Neural crest cell (in vitro differentiated cells): ENCODE data around the gene EGFL7. TPM values are rescaled to one million over a fixed set of nuclear protein-coding genes. Genes with fewer than 3 reads are reported as not detected.

Experiments used
- DNase-seq: peaks from one replicate; pipeline ENCODE4 v3.0.0; 2021; ENCODE audit warnings: low read depth, mixed read lengths, low spot score
- H3K27ac Mint-ChIP-seq: one replicate; pipeline ENCODE4 v1.8.0; 2021; ENCODE audit warnings: mild to moderate bottlenecking, mixed read lengths; ENCODE audit not compliant: unreplicated experiment
- H3K27me3 Mint-ChIP-seq: 2 replicates; pipeline ENCODE4 v1.8.0; 2021; ENCODE audit warnings: low read depth, mild to moderate bottlenecking, mixed read lengths
- H3K36me3 Mint-ChIP-seq: 2 replicates; pipeline ENCODE4 v1.8.0; 2021; ENCODE audit warnings: low read depth, mild to moderate bottlenecking, mixed read lengths
- H3K4me1 Mint-ChIP-seq: 2 replicates; pipeline ENCODE4 v1.8.0; 2021; ENCODE audit warnings: mixed read lengths
- H3K4me3 Mint-ChIP-seq: one replicate; pipeline ENCODE4 v1.8.0; 2021; ENCODE audit warnings: mild to moderate bottlenecking, mixed read lengths
- H3K9me3 Mint-ChIP-seq: 2 replicates; pipeline ENCODE4 v1.8.0; 2021; ENCODE audit warnings: mixed read lengths
- CTCF ChIP-seq: fragments of 200-600 bp; sonication (generic); conservative IDR thresholded peaks from 2 replicates; pipeline ENCODE4 v1.5.0; 2021; ENCODE audit warnings: antibody characterized with exemption, mild to moderate bottlenecking
- total RNA-seq: library from RNA; stranded (reverse); gene quantifications from 2 replicates; pipeline ENCODE4 v1.2.1, GENCODE V29; 2021

The EGFL7 gene
- total RNA-seq, 1 donor from 2014 or later = 14.1 TPM

GRCh38 chr9:136675477-136676296 is 13.0 kb downstream of the EGFL7 start:
- DNase-seq = no peak
- no peak overlapping the region for H3K4me3 Mint-ChIP-seq
- peaks cover 10% of the 10 kb centered on the region for H3K4me1 Mint-ChIP-seq
- H3K9me3 Mint-ChIP-seq = no peaks in the 10 kb centered on the region
- TF ChIP-seq CTCF = no peak
- H3K36me3 Mint-ChIP-seq = no peaks in the 10 kb centered on the region
- H3K27me3 Mint-ChIP-seq = no peaks in the 10 kb centered on the region
- no peak overlapping the region for H3K27ac Mint-ChIP-seq

DNA sequence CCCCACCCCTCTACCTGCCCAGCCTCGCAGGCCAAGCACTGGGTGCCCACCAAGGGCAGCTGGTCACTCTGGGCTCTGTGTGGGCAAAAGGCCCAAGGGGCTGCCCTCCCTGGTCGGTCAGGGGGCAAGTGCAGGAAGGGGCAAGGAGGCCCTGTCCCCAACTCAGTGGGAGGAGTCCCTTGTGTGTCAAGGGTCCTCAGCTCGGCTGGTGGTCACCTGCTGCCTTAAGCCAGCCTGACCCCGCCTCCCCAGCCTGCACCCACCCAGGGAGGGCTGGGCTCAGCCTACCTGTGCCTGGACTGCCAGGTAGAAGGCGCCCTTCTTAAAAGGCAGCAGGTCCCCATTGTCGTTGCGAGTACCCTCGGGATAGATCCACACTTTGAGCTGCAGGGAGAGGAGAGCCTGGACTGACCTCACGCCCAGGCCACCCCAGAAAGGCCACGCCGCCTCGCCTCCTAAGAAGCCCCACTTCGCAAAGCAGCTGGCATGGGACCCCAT is 13.6 kb downstream of the EGFL7 start:
- H3K36me3 Mint-ChIP-seq = no peaks in the 10 kb centered on the region
- no peaks in the 10 kb centered on the region for H3K27me3 Mint-ChIP-seq
- DNase-seq = no peak
- no peak overlapping the region for H3K27ac Mint-ChIP-seq
- H3K4me3 Mint-ChIP-seq = no peak overlapping the region
- H3K4me1 Mint-ChIP-seq = peaks cover 10% of the 10 kb centered on the region
- no peaks in the 10 kb centered on the region for H3K9me3 Mint-ChIP-seq
- no peak for TF ChIP-seq CTCF

- no peaks in the 10 kb centered on the region for H3K27me3 Mint-ChIP-seq
- no peaks in the 10 kb centered on the region for H3K36me3 Mint-ChIP-seq
- no peak for DNase-seq
- no peak overlapping the region for H3K27ac Mint-ChIP-seq
- H3K4me3 Mint-ChIP-seq = no peak overlapping the region
- H3K9me3 Mint-ChIP-seq = no peaks in the 10 kb centered on the region
- TF ChIP-seq CTCF = no peak
- H3K4me1 Mint-ChIP-seq = peaks cover 10% of the 10 kb centered on the region
Observed at GRCh38 chr9:136676920-136677686, 14.4 kb downstream of the EGFL7 start.

DNA sequence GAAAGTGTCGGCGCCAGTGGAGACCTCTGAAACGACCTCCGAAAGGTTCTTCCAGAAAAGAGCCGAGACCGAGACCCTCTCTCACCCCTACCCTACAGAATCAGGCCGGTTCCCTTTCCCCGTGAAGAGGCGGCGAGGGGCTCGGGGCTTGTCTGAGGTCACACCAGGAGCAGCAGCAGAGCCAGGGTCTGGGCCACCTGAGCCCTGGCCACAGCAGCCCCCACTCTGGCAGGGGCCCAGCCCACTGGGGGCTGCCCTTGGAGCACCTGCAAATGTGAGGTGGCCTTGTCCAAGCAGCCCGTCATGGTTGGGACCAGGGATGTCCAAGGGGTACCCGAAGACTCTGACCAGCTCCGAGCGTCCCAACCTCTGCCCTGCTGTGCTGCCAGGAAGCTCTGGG is 15.3 kb downstream of the EGFL7 start:
- H3K27me3 Mint-ChIP-seq = no peaks in the 10 kb centered on the region
- H3K36me3 Mint-ChIP-seq = no peaks in the 10 kb centered on the region
- no peak for DNase-seq
- no peak for TF ChIP-seq CTCF
- peaks cover 10% of the 10 kb centered on the region for H3K4me1 Mint-ChIP-seq
- no peaks in the 10 kb centered on the region for H3K9me3 Mint-ChIP-seq
- H3K27ac Mint-ChIP-seq = no peak overlapping the region
- no peak overlapping the region for H3K4me3 Mint-ChIP-seq

DNA sequence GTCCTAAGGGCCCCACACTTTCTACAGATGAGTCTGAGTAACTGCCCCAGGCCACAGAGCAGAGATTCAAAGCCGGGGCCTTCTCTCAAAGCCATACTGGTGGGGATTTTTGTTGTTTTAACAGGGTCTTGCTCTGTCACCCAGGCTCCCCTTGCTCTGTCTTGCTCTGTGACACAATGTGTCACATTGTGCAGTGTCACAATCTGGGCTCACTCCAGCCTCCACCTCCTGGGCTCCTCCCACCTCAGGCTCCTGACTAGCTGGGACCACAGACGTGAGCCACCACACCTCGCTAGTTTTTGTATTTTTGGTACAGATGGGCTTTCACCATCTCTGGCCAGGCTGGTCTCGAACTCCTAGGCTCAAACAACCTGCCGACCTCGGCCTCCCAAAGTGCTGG is 15.9 kb downstream of the EGFL7 start:
- no peak for DNase-seq
- no peak overlapping the region for H3K27ac Mint-ChIP-seq
- H3K27me3 Mint-ChIP-seq = no peaks in the 10 kb centered on the region
- no peak overlapping the region for H3K4me3 Mint-ChIP-seq
- H3K9me3 Mint-ChIP-seq = no peaks in the 10 kb centered on the region
- TF ChIP-seq CTCF = no peak
- H3K4me1 Mint-ChIP-seq = peaks cover 10% of the 10 kb centered on the region
- no peaks in the 10 kb centered on the region for H3K36me3 Mint-ChIP-seq
